Brain microvascular endothelial cell (primary cell): Measurements from ENCODE around the gene SLC44A5.
"Not testable (repeated sequence)": the region's sequence is repeated elsewhere in the genome, so short reads cannot be mapped to it uniquely, and the experiment has no call there.

Experiments used
- DNase-seq: peaks from one replicate; pipeline ENCODE4 v3.0.0-alpha.2; 2020
- H3K27ac ChIP-seq: fragments of 250-450 bp; sonication (Bioruptor Pico); 2 replicates; pipeline ENCODE4 v1.5.1; 2020; ENCODE audit warnings: mild to moderate bottlenecking, moderate library complexity
- H3K27me3 ChIP-seq: fragments of 250-450 bp; sonication (Bioruptor Pico); replicated peaks from 2 replicates; pipeline ENCODE4 v1.5.1; 2020; ENCODE audit warnings: mild to moderate bottlenecking
- H3K36me3 ChIP-seq: fragments of 250-450 bp; sonication (Bioruptor Pico); replicated peaks from 2 replicates; pipeline ENCODE4 v1.5.1; 2020; ENCODE audit warnings: mild to moderate bottlenecking
- H3K4me3 ChIP-seq: 2 replicates; pipeline ENCODE4 v1.5.1; 2011; ENCODE audit warnings: low read depth, mild to moderate bottlenecking, control low read depth, low read length, moderate library complexity
- CTCF ChIP-seq: IDR thresholded peaks from 2 replicates; pipeline ENCODE4 v1.5.1; 2011; ENCODE audit warnings: low read depth, mild to moderate bottlenecking, moderate library complexity, low read length, control low read depth, inconsistent platforms; ENCODE audit errors: missing control alignments
- in situ Hi-C: cut with HindIII; loops from 2 replicates; pipeline ENCODE4 v1.10.0; 2017; ENCODE audit warnings: low sequenced_read_pairs, low pct_ligation_motif_present

The SLC44A5 gene

GRCh38 chr1:75366595-75366994, 244.3 kb downstream of the SLC44A5 start:
- Histone ChIP-seq H3K4me3 (no peak overlapping the region), H3K36me3 (no peaks in the 10 kb centered on the region), H3K27ac (no peak overlapping the region), H3K27me3 (no peaks in the 10 kb centered on the region)
- no peak for DNase-seq
- in situ Hi-C loops: no loop called here
- TF ChIP-seq CTCF: no peak

GRCh38 chr1:75361260-75361659, 249.7 kb downstream of the SLC44A5 start:
- Histone ChIP-seq H3K4me3 (no peak overlapping the region), H3K27me3 (no peaks in the 10 kb centered on the region), H3K36me3 (no peaks in the 10 kb centered on the region), H3K27ac (no peak overlapping the region)
- in situ Hi-C loops: no loop called here
- TF ChIP-seq CTCF: no peak
- DNase-seq: no peak

GRCh38 chr1:75354267-75354666, 256.6 kb downstream of the SLC44A5 start:
- DNase-seq, in situ Hi-C loops, H3K27me3 ChIP-seq, H3K4me3 ChIP-seq, H3K27ac ChIP-seq, H3K36me3 ChIP-seq: not testable (repeated sequence)

GRCh38 chr1:75353051-75353450, 257.9 kb downstream of the SLC44A5 start:
- no peak for TF ChIP-seq CTCF
- no peak for DNase-seq
- in situ Hi-C loops: no loop called here

GRCh38 chr1:75345538-75346292, 265.2 kb downstream of the SLC44A5 start:
- TF ChIP-seq CTCF: no peak
- DNase-seq: peak; percentile 35
- Histone ChIP-seq H3K27ac (peak overlapping the region; percentile 58), H3K36me3 (no peaks in the 10 kb centered on the region), H3K27me3 (no peaks in the 10 kb centered on the region), H3K4me3 (no peak overlapping the region)
- in situ Hi-C loops: no loop called here

More at GRCh38 chr1:75353051-75353450, 257.9 kb downstream of the SLC44A5 start:
- H3K4me3 ChIP-seq: no peak overlapping the region
- H3K27me3 ChIP-seq: no peaks in the 10 kb centered on the region
- no peaks in the 10 kb centered on the region for H3K36me3 ChIP-seq
- no peak overlapping the region for H3K27ac ChIP-seq

GRCh38 chr1:75342786-75343185, 268.1 kb downstream of the SLC44A5 start:
- no peak for DNase-seq
- no peaks in the 10 kb centered on the region for H3K27me3 ChIP-seq
- no peak overlapping the region for H3K4me3 ChIP-seq
- no peaks in the 10 kb centered on the region for H3K36me3 ChIP-seq
- H3K27ac ChIP-seq: no peak overlapping the region
- in situ Hi-C loops: no loop called here
- no peak for TF ChIP-seq CTCF
